A673 (cell line): ENCODE measurements around the gene EFCAB8. TPM values are rescaled to one million over a fixed set of nuclear protein-coding genes. Genes with fewer than 3 reads are reported as not detected.

Experiments used
- BruUV-seq: library from RNA; stranded (reverse); fragments of 400-500 nt; replicated peaks from 2 replicates; lab custom pipeline; 2021; lab: Mats Ljungman, UMichigan
- CTCF ChIA-PET: fragments of 300-600 bp; sonication (Branson Sonifier 250); formaldehyde crosslinking; loops from one replicate; lab custom pipeline; 2022; ENCODE audit warnings: antibody characterized with exemption; lab: Charles Lee
- POLR2A ChIA-PET: fragments of 300-600 bp; sonication (Branson Sonifier 250); formaldehyde crosslinking; loops from one replicate; lab custom pipeline; 2022; ENCODE audit warnings: antibody characterized with exemption; ENCODE audit not compliant: low non-redundant PET; lab: Charles Lee
- DNase-seq: peaks from one replicate; pipeline ENCODE4 v3.0.0-alpha.2; 2015; ENCODE audit warnings: low spot score
- H3K27ac ChIP-seq: fragments of 200-600 bp; sonication (generic); 2 replicates; pipeline ENCODE4 v1.5.1; 2016; ENCODE audit warnings: mixed run types, low read depth, mild to moderate bottlenecking, mixed read lengths, antibody characterized with exemption, low read length; ENCODE audit not compliant: poor library complexity, severe bottlenecking
- H3K27me3 ChIP-seq: fragments of 200-600 bp; sonication (generic); replicated peaks from 2 replicates; pipeline ENCODE4 v1.6.1; 2017; ENCODE audit warnings: mixed run types, low read depth, mild to moderate bottlenecking, mixed read lengths, antibody characterized with exemption, low read length; ENCODE audit not compliant: insufficient read depth, poor library complexity
- H3K36me3 ChIP-seq: fragments of 200-600 bp; sonication (generic); 2 replicates; pipeline ENCODE4 v1.6.1; 2016; ENCODE audit warnings: mixed run types, mild to moderate bottlenecking, mixed read lengths, antibody characterized with exemption, low read length; ENCODE audit not compliant: insufficient read depth, poor library complexity, severe bottlenecking
- H3K4me1 ChIP-seq: fragments of 200-600 bp; sonication (generic); 2 replicates; pipeline ENCODE4 v1.6.1; 2017; ENCODE audit warnings: mixed run types, mild to moderate bottlenecking, mixed read lengths, antibody characterized with exemption, low read length; ENCODE audit not compliant: insufficient read depth, poor library complexity, severe bottlenecking
- H3K4me3 ChIP-seq: fragments of 200-600 bp; sonication (generic); 2 replicates; pipeline ENCODE4 v1.5.1; 2016; ENCODE audit warnings: low read depth, mixed run types, mild to moderate bottlenecking, mixed read lengths, low read length; ENCODE audit not compliant: poor library complexity, severe bottlenecking
- H3K9me3 ChIP-seq: fragments of 200-600 bp; sonication (generic); 2 replicates; pipeline ENCODE4 v1.6.1; 2016; ENCODE audit warnings: mixed run types, low read depth, mild to moderate bottlenecking, mixed read lengths, antibody characterized with exemption, low read length; ENCODE audit not compliant: poor library complexity, severe bottlenecking
- CTCF ChIP-seq: fragments of 300-800, 200-600 bp; sonication (generic); conservative IDR thresholded peaks from 2 replicates; pipeline ENCODE4 v1.5.1; 2017; ENCODE audit warnings: low read depth, mild to moderate bottlenecking, antibody characterized with exemption, low read length, moderate library complexity, mixed read lengths
- EZH2 ChIP-seq: fragments of 200-600 bp; sonication (generic); IDR thresholded peaks from 2 replicates; pipeline ENCODE4 v1.6.1; 2017; ENCODE audit warnings: borderline replicate concordance, low read depth, mild to moderate bottlenecking, mixed read lengths, antibody characterized with exemption, low read length; ENCODE audit not compliant: poor library complexity, severe bottlenecking
- intact Hi-C: fragments of 100-400 bp; cut with micrococcal nuclease; formaldehyde crosslinking; loops from one replicate; pipeline ENCODE4 v1.10.0; 2022; ENCODE audit not compliant: unreplicated experiment
- total RNA-seq: library from RNA; stranded (reverse); gene quantifications from 2 replicates; pipeline ENCODE4 v1.2.3, GENCODE V29; 2021

Gene EFCAB8
- total RNA-seq, 1 experiment from 2014 or later = not detected

- Histone ChIP-seq H3K27ac (no peak overlapping the region), H3K4me3 (no peak overlapping the region), H3K4me1 (no peaks in the 10 kb centered on the region), H3K27me3 (no peaks in the 10 kb centered on the region), H3K9me3 (no peaks in the 10 kb centered on the region), H3K36me3 (no peaks in the 10 kb centered on the region)
- ChIA-PET POLR2A (no interaction called here), CTCF (no interaction called here)
- TF ChIP-seq EZH2 (no peak), CTCF (no peak)
- DNase-seq = no peak
- no TSS peak for BruUV-seq
- intact Hi-C loops = no loop called here
Observed at GRCh38 chr20:32909896-32910571, 51.3 kb downstream of the EFCAB8 start.

GRCh38 chr20:32911355-32911754 lies 52.6 kb downstream of the EFCAB8 start:
- intact Hi-C loops = no loop called here
- no peak for DNase-seq
- no peak overlapping the region for H3K27ac ChIP-seq
- ChIA-PET CTCF (no interaction called here), POLR2A (no interaction called here)
- no peaks in the 10 kb centered on the region for H3K36me3 ChIP-seq
- no TSS peak for BruUV-seq
- TF ChIP-seq CTCF (no peak), EZH2 (no peak)
- no peak overlapping the region for H3K4me3 ChIP-seq
- peaks cover 9% of the 10 kb centered on the region for H3K9me3 ChIP-seq
- H3K4me1 ChIP-seq = no peaks in the 10 kb centered on the region
- no peaks in the 10 kb centered on the region for H3K27me3 ChIP-seq

GRCh38 chr20:32912688-32913087 lies 54.0 kb downstream of the EFCAB8 start:
- Histone ChIP-seq H3K27me3 (no peaks in the 10 kb centered on the region), H3K27ac (no peak overlapping the region), H3K4me3 (no peak overlapping the region), H3K9me3 (peaks cover 9% of the 10 kb centered on the region), H3K36me3 (no peaks in the 10 kb centered on the region), H3K4me1 (no peaks in the 10 kb centered on the region)
- CTCF ChIA-PET = no interaction called here
- BruUV-seq = no TSS peak
- no peak for DNase-seq
- TF ChIP-seq CTCF (no peak), EZH2 (no peak)
- POLR2A ChIA-PET = no interaction called here
- intact Hi-C loops = no loop called here
